CD8-positive, alpha-beta memory T cell (primary cell): ENCODE results near the gene ZC3H12D. TPM values are rescaled to one million over a fixed set of nuclear protein-coding genes. Genes with fewer than 3 reads are reported as not detected.
"Not testable (repeated sequence)": the region's sequence is repeated elsewhere in the genome, so short reads cannot be mapped to it uniquely, and the experiment has no call there.

ENCODE experiments used
- CTCF ChIA-PET: fragments of 350-600 bp; sonication (Branson Sonifier 250); formaldehyde crosslinking; loops from one replicate; lab custom pipeline; 2021; ENCODE audit warnings: antibody characterized with exemption; lab: Charles Lee
- POLR2A ChIA-PET: fragments of 350-600 bp; sonication (Branson Sonifier 250); formaldehyde crosslinking; loops from one replicate; lab custom pipeline; 2021; ENCODE audit warnings: antibody characterized with exemption; lab: Charles Lee
- DNase-seq, 5 donors: peaks; one replicate each; pipeline versions ENCODE4 v3.0.0 to v3.0.0-alpha.2; 2020 to 2022; ENCODE audit warnings: mixed read lengths in 1 of 5
- H3K27ac ChIP-seq: one replicate; pipeline ENCODE4 v1.7.0; 2013; ENCODE audit warnings: low read depth, mild to moderate bottlenecking, low read length, moderate library complexity
- H3K27me3 ChIP-seq: 2 replicates; pipeline ENCODE4 v1.7.0; 2013; ENCODE audit warnings: low read length, mild to moderate bottlenecking; ENCODE audit not compliant: insufficient read depth, poor library complexity, severe bottlenecking
- H3K36me3 ChIP-seq: 2 replicates; pipeline ENCODE4 v1.7.0; 2013; ENCODE audit warnings: mild to moderate bottlenecking, low read length, moderate library complexity; ENCODE audit not compliant: insufficient read depth
- H3K4me1 ChIP-seq: 2 replicates; pipeline ENCODE4 v1.7.0; 2013; ENCODE audit warnings: mild to moderate bottlenecking, low read length, moderate library complexity; ENCODE audit not compliant: insufficient read depth
- H3K4me3 ChIP-seq: 2 replicates; pipeline ENCODE4 v1.7.0; 2013; ENCODE audit warnings: mild to moderate bottlenecking, low read length
- H3K9me3 ChIP-seq: 2 replicates; pipeline ENCODE4 v1.7.0; 2013; ENCODE audit warnings: mild to moderate bottlenecking, low read length
- H3K27ac Mint-ChIP-seq, 8 donors: one replicate each; pipeline ENCODE4 v1.8.0; 2020 to 2021; ENCODE audit warnings: mixed read lengths in 8 of 8, mild to moderate bottlenecking in 6 of 8, inconsistent platforms in 3 of 8, moderate library complexity in 3 of 8
- H3K27me3 Mint-ChIP-seq, 2 donors: one replicate each; pipeline ENCODE4 v1.8.0; 2020 to 2021; ENCODE audit warnings: mixed read lengths in 2 of 2, mild to moderate bottlenecking in 1 of 2, moderate library complexity in 1 of 2
- H3K36me3 Mint-ChIP-seq, 3 donors: one replicate each; pipeline ENCODE4 v1.8.0; 2020 to 2021; ENCODE audit warnings: mixed read lengths in 3 of 3, inconsistent platforms in 1 of 3, mild to moderate bottlenecking in 1 of 3
- H3K4me1 Mint-ChIP-seq, 3 donors: one replicate each; pipeline ENCODE4 v1.8.0; 2020 to 2021; ENCODE audit warnings: mixed read lengths in 3 of 3, inconsistent platforms in 1 of 3, mild to moderate bottlenecking in 1 of 3
- H3K4me3 Mint-ChIP-seq, 7 donors: one replicate each; pipeline ENCODE4 v1.8.0; 2020 to 2021; ENCODE audit warnings: mixed read lengths in 7 of 7, mild to moderate bottlenecking in 6 of 7, moderate library complexity in 4 of 7, inconsistent platforms in 2 of 7
- H3K9me3 Mint-ChIP-seq, 5 donors: one replicate each; pipeline ENCODE4 v1.8.0; 2020 to 2022; ENCODE audit warnings: mixed read lengths in 5 of 5, mild to moderate bottlenecking in 3 of 5, moderate library complexity in 2 of 5, inconsistent platforms in 1 of 5
- polyA plus RNA-seq: library from polyadenylated mRNA; unstranded; fragments of 300-500 nt; fragmentation: Illumina TruSeq; gene quantifications from one replicate; pipeline ENCODE4 v1.2.3, GENCODE V29; 2021
- total RNA-seq, 2 experiments: library from RNA; stranded (reverse); gene quantifications; one replicate each; pipeline ENCODE4 v1.2.3, GENCODE V29; 2021

Gene ZC3H12D
- total and polyA plus RNA-seq, 3 experiments from 2014 or later, result 2.5 to 84.5 (median 83.5) TPM

- CTCF ChIA-PET, result interaction anchor here (0.7 to 4.5 kb wide), 6 partner anchors 10 to 30 kb away, joined by 3 to 44 read pairs (median 4); partner anchors contain the start of gene ZC3H12D
- POLR2A ChIA-PET, result interaction anchor here (0.7 to 1.6 kb wide), 9 partner anchors 10 to 307 kb away, joined by 3 to 39 read pairs (median 7); partner anchors contain the start of genes PPIL4 and ZC3H12D
- H3K9me3 Mint-ChIP-seq, H3K27me3 Mint-ChIP-seq, H3K27me3 ChIP-seq, DNase-seq, H3K4me3 ChIP-seq, H3K36me3 ChIP-seq, H3K9me3 ChIP-seq: not testable (repeated sequence)
- Histone ChIP-seq H3K4me1 (peaks cover 42% of the 10 kb centered on the region), H3K27ac (peak overlapping the region; percentile 52)
- peaks cover 21 to 60% (median 54%) of the 10 kb centered on the region in 3 donors for H3K4me1 Mint-ChIP-seq
- H3K4me3 Mint-ChIP-seq, result peak overlapping the region; percentile 32 to 81 (median 58)
- peaks cover 0 to 10% (median 2%) of the 10 kb centered on the region in 3 donors for H3K36me3 Mint-ChIP-seq
- peak overlapping the region; percentile 75 to 96 (median 88) for H3K27ac Mint-ChIP-seq
These were observed 10.7 kb upstream of the ZC3H12D start for GRCh38 chr6:149495349-149496016.

GRCh38 chr6:149494810-149495209, 10.0 kb upstream of the ZC3H12D start:
- not testable (repeated sequence) for H3K36me3 ChIP-seq, H3K27me3 Mint-ChIP-seq, H3K9me3 Mint-ChIP-seq, H3K36me3 Mint-ChIP-seq, H3K27me3 ChIP-seq, H3K9me3 ChIP-seq
- peak in 4 of 5 donors; percentile 44 to 85 (median 78) for DNase-seq
- Mint-ChIP-seq H3K4me3 (peak overlapping the region; percentile 24 to 81 (median 58)), H3K27ac (peak overlapping the region; percentile 75 to 96 (median 88)), H3K4me1 (peaks cover 21 to 58% (median 54%) of the 10 kb centered on the region in 3 donors)
- POLR2A ChIA-PET, result interaction anchor here (0.7 to 1.6 kb wide), 8 partner anchors 10 to 307 kb away, joined by 3 to 39 read pairs (median 8); partner anchors contain the start of genes PPIL4 and ZC3H12D
- Histone ChIP-seq H3K27ac (peak overlapping the region; percentile 52), H3K4me3 (peak overlapping the region; percentile 32), H3K4me1 (peaks cover 42% of the 10 kb centered on the region)
- CTCF ChIA-PET, result interaction anchor here (0.7 to 4.5 kb wide), 6 partner anchors 10 to 70 kb away, joined by 3 to 44 read pairs (median 4); partner anchors contain the start of gene ZC3H12D

- Mint-ChIP-seq H3K4me3 (peak overlapping the region in 2 of 7 donors; percentile 8 to 59), H3K9me3 (no peaks in the 10 kb centered on the region), H3K27me3 (no peaks in the 10 kb centered on the region), H3K27ac (peak overlapping the region in 7 of 8 donors; percentile 9 to 96 (median 76)), H3K36me3 (peaks cover 0 to 3% (median 2%) of the 10 kb centered on the region in 3 donors), H3K4me1 (peaks cover 21 to 54% (median 54%) of the 10 kb centered on the region in 3 donors)
- CTCF ChIA-PET, result interaction anchor here (4.5 kb wide), 1 partner anchor 9 kb away, joined by 44 read pairs; the partner anchor contains the start of gene ZC3H12D
- POLR2A ChIA-PET, result interaction anchor here (1.6 kb wide), 1 partner anchor 9 kb away, joined by 13 read pairs; the partner anchor contains the start of gene ZC3H12D
- Histone ChIP-seq H3K4me3 (no peak overlapping the region), H3K27ac (no peak overlapping the region), H3K4me1 (peaks cover 42% of the 10 kb centered on the region), H3K27me3 (no peaks in the 10 kb centered on the region), H3K36me3 (no peaks in the 10 kb centered on the region), H3K9me3 (no peaks in the 10 kb centered on the region)
- no peak for DNase-seq
These were observed 9.0 kb upstream of the ZC3H12D start for GRCh38 chr6:149493761-149494320.

- no peaks in the 10 kb centered on the region for H3K36me3 ChIP-seq
- H3K9me3 Mint-ChIP-seq, result no peaks in the 10 kb centered on the region
- ChIA-PET CTCF (interaction anchor here (4.5 kb wide), 1 partner anchor 8 kb away, joined by 44 read pairs; the partner anchor contains the start of gene ZC3H12D), POLR2A (interaction anchor here (1.6 kb wide), 1 partner anchor 8 kb away, joined by 13 read pairs; the partner anchor contains the start of gene ZC3H12D)
- H3K27me3 Mint-ChIP-seq, result no peaks in the 10 kb centered on the region
- H3K27me3 ChIP-seq, result no peaks in the 10 kb centered on the region
- no peak overlapping the region for H3K4me3 ChIP-seq
- H3K27ac ChIP-seq, result no peak overlapping the region
- H3K4me3 Mint-ChIP-seq, result peak overlapping the region in 1 of 7 donors; percentile 16
- H3K9me3 ChIP-seq, result no peaks in the 10 kb centered on the region
- H3K36me3 Mint-ChIP-seq, result peaks cover 0 to 2% (median 2%) of the 10 kb centered on the region in 3 donors
- no peak for DNase-seq
- H3K4me1 Mint-ChIP-seq, result peaks cover 21 to 53% (median 51%) of the 10 kb centered on the region in 3 donors
- peaks cover 42% of the 10 kb centered on the region for H3K4me1 ChIP-seq
- peak overlapping the region in 6 of 8 donors; percentile 9 to 96 (median 77) for H3K27ac Mint-ChIP-seq
These were observed 8.1 kb upstream of the ZC3H12D start for GRCh38 chr6:149492798-149493343.

GRCh38 chr6:149489967-149490366, 5.2 kb upstream of the ZC3H12D start:
- H3K27me3 Mint-ChIP-seq, result no peaks in the 10 kb centered on the region
- H3K27ac Mint-ChIP-seq, result peak overlapping the region in 1 of 8 donors; percentile 28
- Histone ChIP-seq H3K9me3 (no peaks in the 10 kb centered on the region), H3K27me3 (no peaks in the 10 kb centered on the region), H3K27ac (no peak overlapping the region), H3K4me1 (peaks cover 31% of the 10 kb centered on the region), H3K4me3 (no peak overlapping the region), H3K36me3 (no peaks in the 10 kb centered on the region)
- peak overlapping the region in 1 of 7 donors; percentile 6 for H3K4me3 Mint-ChIP-seq
- peaks cover 21 to 34% (median 34%) of the 10 kb centered on the region in 3 donors for H3K4me1 Mint-ChIP-seq
- DNase-seq, result no peak
- CTCF ChIA-PET, result no interaction called here
- peaks cover 0 to 2% (median 0%) of the 10 kb centered on the region in 3 donors for H3K36me3 Mint-ChIP-seq
- POLR2A ChIA-PET, result interaction anchor here (1.6 kb wide), 1 partner anchor 13 kb away, joined by 4 read pairs; no protein-coding TSS in a partner anchor
- H3K9me3 Mint-ChIP-seq, result no peaks in the 10 kb centered on the region

- no peak overlapping the region for H3K27ac ChIP-seq
- H3K4me3 Mint-ChIP-seq, result peak overlapping the region in 1 of 7 donors; percentile 7
- peaks cover 0 to 8% (median under 1%) of the 10 kb centered on the region in 3 donors for H3K36me3 Mint-ChIP-seq
- H3K36me3 ChIP-seq, result no peaks in the 10 kb centered on the region
- no peaks in the 10 kb centered on the region for H3K27me3 Mint-ChIP-seq
- H3K27ac Mint-ChIP-seq, result peak overlapping the region in 2 of 8 donors; percentile 3 to 37
- no peaks in the 10 kb centered on the region for H3K9me3 ChIP-seq
- H3K4me1 ChIP-seq, result peaks cover 20% of the 10 kb centered on the region
- peaks cover 23 to 32% (median 23%) of the 10 kb centered on the region in 3 donors for H3K4me1 Mint-ChIP-seq
- ChIA-PET CTCF (interaction anchor here (1.1 to 2.0 kb wide), 2 partner anchors 28 to 57 kb away, joined by 4 to 6 read pairs; no protein-coding TSS in a partner anchor), POLR2A (interaction anchor here (1.6 kb wide), 1 partner anchor 15 kb away, joined by 4 read pairs; no protein-coding TSS in a partner anchor)
- no peaks in the 10 kb centered on the region for H3K9me3 Mint-ChIP-seq
- DNase-seq, result no peak
- no peaks in the 10 kb centered on the region for H3K27me3 ChIP-seq
- H3K4me3 ChIP-seq, result no peak overlapping the region
These were observed 4.0 kb upstream of the ZC3H12D start for GRCh38 chr6:149488815-149489214.

- Mint-ChIP-seq H3K36me3 (peaks cover 0 to 22% (median 0%) of the 10 kb centered on the region in 3 donors), H3K27ac (peak overlapping the region in 5 of 8 donors; percentile 23 to 64 (median 43)), H3K4me3 (no peak overlapping the region), H3K4me1 (peaks cover 13 to 33% (median 24%) of the 10 kb centered on the region in 3 donors), H3K27me3 (no peaks in the 10 kb centered on the region), H3K9me3 (no peaks in the 10 kb centered on the region)
- DNase-seq, result no peak
- no peaks in the 10 kb centered on the region for H3K27me3 ChIP-seq
- no peak overlapping the region for H3K4me3 ChIP-seq
- ChIA-PET CTCF (interaction anchor here (1.1 kb wide), 1 partner anchor 58 kb away, joined by 3 read pairs; the partner anchor contains the start of gene PPIL4), POLR2A (interaction anchor here (0.8 to 2.0 kb wide), 3 partner anchors 21 to 58 kb away, joined by 3 to 5 read pairs (median 5); partner anchors contain the start of gene PPIL4)
- H3K9me3 ChIP-seq, result no peaks in the 10 kb centered on the region
- no peak overlapping the region for H3K27ac ChIP-seq
- H3K4me1 ChIP-seq, result peaks cover 18% of the 10 kb centered on the region
- no peaks in the 10 kb centered on the region for H3K36me3 ChIP-seq
These were observed 2.5 kb upstream of the ZC3H12D start for GRCh38 chr6:149487316-149487715.
